DOHH2 (cell line): ENCODE measurements around the gene CBLN3.

Source experiments
- CTCF ChIP-seq: fragments of 200-600 bp; sonication (generic); IDR thresholded peaks from one replicate; pipeline ENCODE4 v1.5.1; 2014; ENCODE audit warnings: antibody characterized with exemption, mild to moderate bottlenecking, low read depth, low read length; ENCODE audit not compliant: poor library complexity, severe bottlenecking
- EZH2phosphoT487 ChIP-seq: fragments of 200-600 bp; sonication (generic); IDR thresholded peaks from 2 replicates; pipeline ENCODE4 v1.6.1; 2017; ENCODE audit warnings: borderline replicate concordance, mild to moderate bottlenecking, antibody characterized with exemption, low read length, moderate library complexity, mixed read lengths

- TF ChIP-seq EZH2phosphoT487 (no peak), CTCF (no peak)
These were observed 47.5 kb downstream of the CBLN3 start for GRCh38 chr14:24382064-24382371.
